ENCODE results near the gene SMG6.
"Not testable (repeated sequence)": the region's sequence is repeated elsewhere in the genome, so short reads cannot be mapped to it uniquely, and the experiment has no call there.

The SMG6 gene

DNA sequence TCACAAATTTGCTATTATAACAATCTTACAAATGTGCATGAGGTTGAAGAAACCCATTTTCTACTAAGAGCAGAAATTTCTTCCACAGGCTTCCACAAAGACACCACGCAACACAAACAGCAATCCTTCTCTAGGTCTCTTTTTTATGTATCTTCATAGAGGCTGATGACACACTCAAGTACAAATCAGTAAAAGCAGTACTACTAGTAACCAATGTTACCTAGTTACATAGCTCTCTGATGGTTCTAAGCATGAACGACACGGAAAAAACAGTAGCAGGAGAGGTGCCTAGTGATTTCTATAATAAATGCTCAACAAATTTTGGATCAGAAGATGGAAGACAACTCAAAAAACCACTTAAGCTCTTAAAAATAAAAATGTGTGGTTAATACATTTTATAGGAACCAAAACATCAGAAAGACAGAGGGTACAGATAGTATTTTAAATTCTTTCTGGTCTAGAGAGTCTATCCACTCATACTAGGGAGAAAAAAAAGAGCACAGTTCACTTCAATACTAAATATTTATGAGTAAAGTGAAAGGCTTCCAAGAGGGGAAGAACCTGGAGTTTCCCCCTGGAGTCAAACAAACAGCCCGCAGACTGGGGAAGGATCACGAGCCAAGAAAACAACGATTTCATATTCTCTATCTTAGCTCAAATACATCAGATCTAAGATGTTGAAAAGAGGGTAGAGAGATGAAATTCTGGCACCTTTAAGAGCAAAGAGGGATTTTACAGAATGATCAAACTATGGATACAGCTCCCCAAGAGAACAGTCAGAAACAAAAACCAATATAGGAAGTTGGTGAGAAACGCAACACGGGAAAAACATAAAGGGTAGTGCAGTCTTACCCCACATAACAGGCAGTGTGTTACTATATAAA lies 40.2 kb downstream of the SMG6 start:
- DNase-seq (ENCODE audit: low read depth) = no peak

DNA sequence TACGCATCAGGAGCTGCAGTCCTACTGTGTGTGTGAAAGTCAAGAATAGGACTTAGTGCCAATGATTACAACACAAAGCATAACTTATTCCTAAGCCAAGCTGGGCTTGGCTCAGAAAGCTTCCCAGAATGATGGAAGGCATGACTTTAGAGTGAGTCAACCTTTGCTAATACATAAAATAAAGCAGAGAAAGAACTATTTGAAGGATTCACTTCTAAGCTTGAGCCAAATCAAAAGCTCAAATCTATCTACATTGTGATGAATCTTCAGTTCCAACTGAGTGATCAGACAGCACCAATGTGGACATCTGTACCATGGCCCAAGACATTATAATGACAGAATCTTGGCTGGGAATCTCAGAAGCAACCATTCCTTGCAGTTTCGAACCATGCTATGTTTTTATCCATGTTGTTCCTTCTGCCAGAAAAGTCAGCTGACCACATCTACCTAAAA lies 41.4 kb downstream of the SMG6 start:
- DNase-seq (ENCODE audit: low read depth) = no peak

DNA sequence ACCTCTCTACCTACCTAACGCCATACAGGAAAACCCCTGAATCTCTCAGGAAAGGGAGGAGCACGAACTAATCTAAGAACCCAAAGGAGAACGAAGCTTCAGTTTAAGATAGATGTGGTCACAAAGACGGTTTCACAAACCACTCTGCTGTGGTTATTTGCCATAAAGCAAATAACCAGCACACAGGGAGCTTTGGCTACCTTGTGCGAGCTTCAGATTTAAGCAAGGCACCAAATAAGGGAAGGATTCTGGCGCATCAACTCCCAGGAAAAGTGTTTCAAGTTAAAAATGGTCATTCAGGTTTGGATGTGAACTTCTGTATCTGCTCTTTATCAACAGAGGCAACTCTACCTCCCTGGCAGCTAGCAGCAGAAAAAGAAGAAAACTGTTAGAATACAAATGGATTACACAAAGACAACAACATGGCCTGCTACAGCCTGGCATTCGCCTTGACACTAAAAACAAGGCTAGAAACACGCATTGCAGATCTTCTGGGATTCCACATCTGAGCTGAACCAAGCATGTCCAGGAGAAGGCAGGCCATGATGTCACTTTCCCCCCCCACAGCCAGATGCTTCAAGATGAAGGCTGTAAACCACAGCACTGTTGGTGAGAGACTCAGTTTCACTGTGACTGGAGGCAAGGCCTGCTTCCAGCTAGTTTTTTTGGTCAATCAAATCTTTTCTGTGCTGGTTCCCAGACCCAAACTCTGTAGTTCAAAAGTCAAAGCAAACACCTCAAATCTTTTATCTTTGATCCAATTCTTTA lies 43.6 kb downstream of the SMG6 start:
- DNase-seq (ENCODE audit: low read depth) = peak; percentile 23

DNA sequence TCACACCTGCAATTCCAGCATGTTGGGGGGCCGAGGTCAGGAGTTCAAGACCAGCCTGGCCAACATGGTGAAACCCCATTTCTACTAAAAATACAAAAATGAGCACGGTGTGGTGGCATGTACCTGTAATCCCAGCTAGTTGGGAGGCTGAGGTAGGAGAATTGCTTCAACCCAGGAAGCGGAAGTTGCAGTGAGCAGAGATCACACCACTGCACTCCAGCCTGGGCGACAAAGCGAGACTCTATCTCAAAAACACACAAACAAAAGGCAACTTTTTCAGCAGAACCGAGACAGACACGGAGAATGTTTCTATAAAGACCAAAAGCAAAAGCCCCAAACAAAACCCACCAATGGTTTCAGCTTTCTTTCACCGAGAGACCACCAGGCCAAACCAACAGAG lies 44.8 kb downstream of the SMG6 start:
- DNase-seq (ENCODE audit: low read depth) = not testable (repeated sequence)

DNA sequence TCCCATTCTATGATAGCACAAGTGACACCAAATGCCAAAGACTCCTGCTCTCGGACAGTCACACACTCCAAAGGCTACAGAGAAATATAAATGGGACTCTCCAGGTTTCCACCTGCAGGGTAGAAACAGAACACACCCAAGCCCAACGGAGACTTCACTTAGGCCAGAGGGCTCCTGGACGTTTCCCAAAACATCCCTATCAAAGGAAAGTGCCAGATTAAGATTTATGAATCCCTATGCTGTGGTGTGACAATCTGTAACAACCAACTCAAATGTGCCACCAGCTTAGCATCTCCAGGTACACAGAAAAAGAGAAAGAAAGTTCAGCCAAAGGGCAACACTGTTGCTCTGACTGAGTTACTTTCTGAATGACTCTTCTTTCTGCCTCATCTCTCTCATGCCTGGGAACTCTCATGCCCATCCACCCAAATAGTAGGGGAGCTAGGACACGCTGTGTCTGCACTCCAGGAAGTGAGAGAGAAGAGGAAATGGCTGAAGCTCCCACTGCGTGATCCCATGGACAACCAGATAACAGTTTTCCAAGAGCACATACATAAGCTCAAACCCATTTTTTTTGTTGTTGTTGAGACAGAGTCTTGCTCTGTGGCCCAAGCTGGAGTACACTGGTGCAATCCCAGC lies 49.7 kb downstream of the SMG6 start:
- DNase-seq (ENCODE audit: low read depth) = no peak

DNA sequence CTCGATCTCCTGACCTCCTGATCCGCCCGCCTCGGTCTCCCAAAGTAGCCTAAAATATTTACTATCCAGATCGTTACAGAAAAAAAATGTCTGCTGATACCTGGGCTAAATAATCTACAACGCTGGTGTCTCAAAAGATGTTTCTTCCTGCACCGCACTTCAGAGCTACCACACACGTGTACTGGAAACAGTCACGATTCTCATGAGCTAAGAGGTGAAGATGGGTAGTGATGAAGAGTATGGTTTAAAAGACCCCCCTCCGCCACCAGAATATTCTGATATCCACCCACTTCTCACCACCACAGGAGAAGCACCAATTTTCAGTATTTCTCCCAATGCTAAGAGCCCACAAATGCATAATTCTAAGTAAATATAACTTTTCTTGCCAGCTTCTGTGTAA lies 50.2 kb downstream of the SMG6 start:
- DNase-seq (ENCODE audit: low read depth) = no peak

DNA sequence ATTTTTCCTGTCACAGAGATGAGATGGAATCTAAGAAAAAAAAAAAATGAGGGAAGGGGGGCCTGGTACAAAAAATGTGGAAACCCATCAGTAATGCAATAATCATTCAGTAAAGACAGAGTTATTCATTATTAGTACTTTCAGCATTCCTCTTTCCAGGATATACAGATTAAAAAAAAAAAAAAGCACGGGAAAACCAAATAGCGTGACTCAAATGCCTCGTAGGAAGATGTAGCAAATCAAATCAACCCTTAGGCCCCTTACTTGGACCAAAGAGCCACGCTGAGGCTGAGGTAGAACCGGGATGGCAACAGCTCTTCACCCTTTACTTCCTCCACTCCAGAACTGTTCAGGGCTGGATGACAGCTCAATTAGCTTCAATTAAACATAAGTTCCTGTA lies 52.5 kb downstream of the SMG6 start:
- no peak for DNase-seq (ENCODE audit: low read depth)

DNA sequence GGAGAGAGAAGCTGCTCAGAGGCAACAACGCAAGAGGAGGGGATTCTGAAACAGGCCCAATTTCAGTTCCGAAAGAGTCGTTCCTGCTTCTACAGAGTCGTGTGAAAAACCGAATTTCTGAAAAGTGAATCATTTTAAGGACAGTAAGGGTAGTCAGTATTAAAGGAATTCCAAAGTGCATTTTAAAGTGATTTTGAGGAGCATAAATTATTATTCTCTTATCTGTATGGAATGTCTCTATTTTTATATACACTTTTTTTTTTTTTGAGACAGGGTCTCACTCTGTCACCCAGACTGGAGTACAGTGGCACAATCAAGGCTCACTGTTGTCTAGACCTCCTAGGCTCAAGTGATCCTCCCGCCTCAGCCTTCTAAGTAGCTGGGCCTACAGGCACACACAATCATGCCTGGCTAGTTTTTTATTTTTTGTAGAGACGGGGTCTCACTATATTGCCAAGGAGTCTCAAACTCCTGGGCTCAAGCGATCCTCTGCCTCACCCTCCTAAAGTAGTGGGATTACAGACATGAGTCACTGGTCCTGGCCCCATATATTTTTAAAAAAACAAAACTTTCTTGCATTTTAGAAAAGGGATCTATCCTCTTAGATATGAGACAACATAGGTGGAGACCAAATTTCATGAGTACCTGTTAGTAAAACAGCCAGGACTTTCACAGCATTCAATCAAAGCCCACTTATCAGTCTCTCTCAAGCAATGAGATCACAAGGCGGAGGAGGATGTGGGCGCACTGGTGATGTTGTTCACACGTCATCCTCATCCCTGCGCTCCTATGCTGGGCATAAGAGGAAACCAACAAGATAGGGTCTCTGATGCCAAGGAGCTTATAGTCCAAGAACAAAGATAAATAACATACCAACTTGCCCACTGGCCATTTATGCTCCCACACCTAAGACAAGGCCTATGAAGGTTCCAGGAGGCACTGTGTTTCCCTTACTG lies 53.2 kb downstream of the SMG6 start:
- DNase-seq (ENCODE audit: low read depth) = no peak

DNA sequence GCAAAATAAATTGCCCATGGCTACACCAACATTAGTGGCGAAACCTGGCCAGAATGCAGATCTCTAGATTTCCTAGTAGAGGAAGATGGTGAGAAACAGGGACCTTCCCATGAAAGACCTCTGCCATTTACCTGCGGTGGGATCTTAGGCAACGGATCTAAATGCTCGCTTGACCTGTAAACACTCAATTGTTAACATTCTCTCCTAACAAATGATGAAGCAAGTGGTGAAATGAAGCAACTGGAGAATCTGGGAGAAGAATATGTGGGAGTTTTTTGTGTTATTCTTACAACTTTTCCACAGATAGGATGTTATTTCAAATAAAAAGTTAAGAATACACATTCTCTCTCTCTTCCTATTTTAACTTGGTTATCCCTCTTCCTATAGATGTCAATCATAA lies 56.6 kb downstream of the SMG6 start:
- no peak for DNase-seq (ENCODE audit: low read depth)

DNA sequence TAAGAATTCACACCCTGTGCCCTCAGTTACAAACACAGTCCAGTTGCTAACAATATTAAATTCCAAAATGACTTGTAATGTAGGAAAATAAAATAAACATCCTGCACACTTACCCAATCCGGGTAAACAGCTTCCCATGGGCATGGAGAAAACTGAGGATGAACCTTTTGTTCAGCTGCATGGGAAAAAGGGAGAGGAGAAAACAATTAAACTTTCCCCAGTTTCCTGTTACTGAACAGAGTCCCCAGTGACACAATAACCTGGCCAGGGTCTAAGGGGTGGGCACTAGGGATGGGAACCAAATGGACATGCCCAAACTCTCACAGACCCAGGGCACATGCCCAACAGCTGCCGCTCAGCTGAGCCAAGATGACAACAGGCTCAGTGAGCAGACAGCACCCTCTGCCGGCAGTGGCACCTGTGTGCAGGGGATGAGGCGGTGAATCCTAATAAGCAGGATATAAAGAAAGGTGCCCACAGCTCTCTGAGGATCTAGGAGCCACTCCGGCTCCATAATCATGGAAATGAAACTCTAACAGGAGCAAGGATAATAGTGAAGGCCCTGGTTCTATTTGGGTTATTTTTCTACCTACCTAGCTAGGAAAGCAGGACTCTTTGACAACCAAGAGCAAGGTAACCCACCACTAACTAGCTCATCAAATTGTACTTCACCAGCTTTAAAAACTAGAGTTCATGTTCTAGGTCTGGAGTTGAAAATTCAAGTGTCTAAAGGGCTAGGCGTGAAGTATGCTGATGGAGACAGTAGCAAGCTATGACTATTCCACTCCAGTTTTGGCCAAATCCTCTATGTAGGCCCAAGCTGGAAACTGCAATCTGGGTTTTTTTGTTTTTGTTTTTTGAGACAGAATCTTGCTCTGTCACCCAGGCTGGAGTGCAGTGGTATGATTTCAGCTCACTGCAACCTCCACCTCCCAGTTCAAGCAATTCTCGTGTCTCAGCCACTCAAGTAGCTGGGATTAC lies 58.8 kb downstream of the SMG6 start:
- peak; percentile 70 for DNase-seq (ENCODE audit: low read depth)

DNA sequence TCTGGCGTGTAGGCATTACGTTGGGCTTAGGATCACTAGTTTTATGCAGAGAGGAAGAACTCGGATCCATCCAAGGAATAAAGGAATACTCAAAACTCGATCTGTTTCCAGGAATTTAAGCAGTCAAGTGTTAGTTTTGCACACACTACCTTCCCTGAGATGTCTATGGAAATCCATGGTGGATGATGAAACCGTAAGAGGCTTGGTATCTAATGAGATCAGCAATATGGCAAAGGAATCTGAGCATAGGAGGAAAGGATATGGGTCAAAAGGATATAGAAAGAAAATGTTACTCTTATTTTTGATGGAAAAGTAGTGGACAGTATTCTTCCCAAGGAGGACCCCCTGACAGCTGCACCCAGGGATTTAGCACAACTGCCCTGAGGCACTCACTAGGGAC lies 59.6 kb downstream of the SMG6 start:
- DNase-seq (ENCODE audit: low read depth) = no peak

DNA sequence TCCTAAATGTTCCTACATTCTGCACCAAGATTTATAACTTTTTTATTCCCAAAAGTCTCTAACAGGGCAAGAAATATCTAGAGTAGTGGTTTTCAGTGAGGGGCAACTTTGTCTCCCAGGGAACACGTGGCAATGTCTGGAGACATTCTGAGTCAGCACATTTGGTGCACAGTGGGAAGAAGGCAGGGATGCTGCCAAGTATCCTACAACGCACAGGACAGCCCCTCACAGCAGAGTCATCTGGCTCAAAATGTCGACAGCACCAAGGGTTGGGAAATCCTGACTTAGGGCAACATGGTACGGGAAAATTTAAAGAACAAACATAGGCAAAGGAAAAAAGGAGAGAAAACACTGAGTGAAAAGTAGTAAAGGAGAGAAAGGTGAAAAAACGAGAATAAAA lies 61.8 kb downstream of the SMG6 start:
- DNase-seq (ENCODE audit: low read depth) = no peak

DNA sequence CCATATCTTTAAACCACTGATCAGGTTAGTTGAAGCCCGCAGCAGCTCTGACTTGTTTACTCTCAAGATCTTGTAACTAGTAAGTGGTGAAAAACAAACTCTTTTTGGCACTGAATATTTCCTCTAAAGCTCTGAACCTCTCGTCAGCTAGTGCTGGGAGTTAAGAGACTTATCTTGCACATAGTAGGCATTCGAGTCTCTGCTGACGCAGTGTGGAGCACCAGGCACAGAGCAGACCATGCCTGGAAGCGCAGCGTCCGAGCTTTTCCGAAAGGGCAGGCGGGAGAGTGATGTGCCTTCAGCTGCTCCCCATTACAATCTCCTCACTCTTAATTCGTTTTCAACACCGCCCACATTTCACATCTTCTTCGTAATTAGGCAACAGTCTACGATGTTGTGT lies 63.0 kb downstream of the SMG6 start:
- DNase-seq (ENCODE audit: low read depth) = no peak

DNA sequence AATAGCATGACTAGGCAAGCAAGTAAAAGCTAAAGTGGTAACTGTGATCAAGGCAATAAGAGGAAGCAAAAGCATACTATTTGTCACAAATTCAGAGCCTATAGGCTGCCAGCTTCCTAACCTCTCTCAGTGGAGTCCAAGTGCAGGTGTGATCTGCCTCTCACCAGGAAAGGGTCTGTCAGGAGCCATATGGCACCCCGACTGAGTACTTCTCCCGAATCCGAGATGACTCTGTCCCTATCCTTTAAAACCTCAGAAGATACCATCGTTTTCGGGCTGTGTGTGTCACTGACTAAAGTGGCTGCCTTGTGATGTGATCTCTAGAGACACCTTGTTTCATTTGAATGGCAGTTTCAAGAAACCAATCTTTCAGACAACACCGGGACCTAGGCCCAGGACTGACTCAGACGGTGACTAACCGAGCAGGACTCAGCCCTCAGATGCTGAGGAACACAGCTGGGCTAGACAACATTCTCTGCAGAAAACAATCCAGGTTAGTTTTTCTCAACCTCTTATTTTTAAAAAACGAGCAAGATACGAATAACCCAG lies 63.6 kb downstream of the SMG6 start:
- peak; percentile 28 for DNase-seq (ENCODE audit: low read depth)

DNA sequence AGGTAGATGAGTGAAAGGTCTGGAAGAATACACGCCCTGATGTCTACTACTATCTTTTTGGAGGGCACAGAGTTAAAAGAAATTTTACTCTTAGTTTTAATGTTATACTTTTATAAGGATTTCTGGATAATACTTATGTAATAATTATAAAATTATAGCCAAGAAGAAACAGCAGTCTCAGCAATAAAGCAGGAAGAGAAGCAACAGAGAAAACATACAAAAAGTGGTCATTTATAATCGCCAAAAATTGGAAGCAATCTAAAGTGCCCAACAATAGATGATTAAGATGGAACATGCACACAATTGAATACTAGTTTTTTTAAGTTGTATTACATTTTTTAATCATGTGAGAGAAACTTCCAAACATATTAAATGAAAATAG lies 64.4 kb downstream of the SMG6 start:
- DNase-seq (ENCODE audit: low read depth) = no peak

DNA sequence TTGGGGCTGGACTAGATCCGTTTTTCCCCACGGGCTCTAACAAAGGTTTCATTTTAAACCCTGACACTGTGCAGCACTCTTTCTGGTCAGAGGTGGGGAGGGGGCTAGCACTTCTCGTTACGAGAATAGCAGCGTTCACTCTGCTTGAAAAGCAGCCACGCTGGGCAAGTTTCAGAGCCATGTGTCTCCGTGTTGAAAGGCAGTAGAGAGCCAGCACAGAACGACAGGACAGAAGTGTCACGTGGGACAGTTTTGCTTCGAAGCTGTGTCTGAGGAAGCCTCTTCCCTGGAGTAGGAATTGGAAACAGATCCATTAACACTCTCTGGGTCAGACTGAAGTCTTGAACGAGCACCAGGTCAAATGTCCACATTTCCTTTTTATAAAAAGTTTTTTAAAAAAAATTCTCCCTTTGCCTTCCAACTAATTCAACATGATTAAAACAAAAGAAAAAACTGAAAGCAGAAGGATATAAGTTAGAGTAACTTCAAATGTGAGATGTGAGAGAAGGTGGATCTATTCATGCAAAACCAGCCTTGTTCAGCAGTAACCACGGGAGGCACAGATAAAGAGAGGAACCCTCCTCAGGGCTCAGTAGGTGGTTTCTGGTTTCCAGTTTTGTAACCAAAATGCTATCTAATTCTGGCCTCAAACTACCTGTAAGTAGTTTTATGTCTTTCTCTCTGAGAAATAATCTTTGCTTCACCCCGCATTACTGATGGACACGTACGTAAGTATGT lies 65.0 kb downstream of the SMG6 start:
- DNase-seq (ENCODE audit: low read depth) = no peak

DNA sequence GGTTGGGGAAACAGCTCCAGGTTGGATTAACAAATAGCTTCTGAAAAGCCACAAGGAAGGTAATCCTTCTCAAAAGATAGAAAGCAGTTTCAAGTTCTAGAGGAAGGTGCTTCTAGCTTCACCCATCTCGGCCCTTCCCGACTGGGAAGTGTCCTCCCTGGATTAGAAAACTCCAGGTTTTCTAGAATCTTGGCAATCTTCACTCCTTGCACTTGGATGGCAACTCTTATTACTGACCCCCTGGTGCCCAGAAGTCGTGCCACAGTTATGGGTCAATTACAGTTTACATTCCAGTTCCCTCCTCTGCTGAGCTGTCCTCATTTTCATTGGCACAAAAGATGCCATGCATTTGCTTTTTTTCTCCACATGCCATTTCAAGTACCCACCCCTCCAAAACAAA lies 65.6 kb downstream of the SMG6 start:
- DNase-seq (ENCODE audit: low read depth) = no peak

DNA sequence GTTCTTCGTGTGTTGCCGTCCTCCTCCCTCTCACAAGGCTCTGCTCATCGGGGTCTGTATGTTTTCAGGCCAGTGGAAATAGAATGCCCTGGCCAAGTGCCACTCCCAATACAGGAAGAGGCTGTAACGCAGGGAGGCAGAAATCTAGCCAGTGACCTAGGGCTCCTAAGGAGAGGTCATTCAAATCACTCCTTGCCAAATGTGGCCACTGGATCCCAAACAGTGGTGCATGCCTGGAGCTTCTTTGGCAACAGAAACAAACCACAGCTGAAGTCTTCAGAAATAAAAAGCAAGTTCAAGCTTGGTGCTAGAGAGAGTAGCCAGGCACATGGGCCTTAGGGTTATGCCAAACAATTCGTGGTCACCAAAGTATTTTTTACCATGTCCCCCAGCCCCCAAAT lies 66.1 kb downstream of the SMG6 start:
- DNase-seq (ENCODE audit: low read depth) = no peak

DNA sequence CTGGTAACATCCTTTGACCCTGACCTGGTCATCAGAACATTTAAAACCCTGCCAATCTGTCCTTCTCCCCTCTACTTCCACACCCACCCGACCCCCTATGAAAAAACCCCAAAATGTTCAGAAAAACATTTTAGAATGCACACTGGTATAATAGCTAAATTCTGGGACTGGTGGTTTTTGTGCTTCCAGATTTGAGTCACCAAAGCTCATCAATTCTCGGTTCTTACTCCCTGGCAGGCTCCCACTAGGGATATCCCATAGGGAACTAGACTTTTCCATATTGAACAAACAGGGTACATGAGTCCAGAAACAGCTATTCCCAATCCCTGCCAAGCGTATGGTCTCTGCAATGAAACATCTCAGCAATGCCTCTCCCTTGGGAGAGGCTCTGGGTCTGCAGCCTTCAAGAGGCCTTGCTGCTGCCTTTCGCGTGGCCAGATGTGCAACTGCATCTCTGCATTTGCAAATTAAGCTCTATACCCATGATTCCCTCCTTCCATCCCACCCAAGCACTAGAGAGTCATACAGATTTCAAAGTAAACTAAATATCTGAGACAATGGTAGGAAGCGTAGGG lies 67.7 kb downstream of the SMG6 start:
- DNase-seq (ENCODE audit: low read depth) = no peak
